Stimulated activated CD8-positive, alpha-beta memory T cell treated with anti-CD3 and anti-CD28 coated beads, Interleukin-15, amount 100 ng/mL, for 1 hour (primary cell): ENCODE results near the gene RSBN1L.
A peak's percentile ranks its signal among the peaks of the same experiment; 100 is the strongest.
"Not testable (repeated sequence)": the region's sequence is repeated elsewhere in the genome, so short reads cannot be mapped to it uniquely, and the experiment has no call there.

ENCODE experiments used
- DNase-seq: peaks from one replicate; pipeline ENCODE4 v3.0.0-alpha.2; 2020; ENCODE audit warnings: low read depth

The RSBN1L gene

GRCh38 chr7:77696057-77696642, at the start of gene RSBN1L:
Gene RSBN1L, plus strand, starts transcription at chr7:77696459. Its CDS starts 11 bp downstream, at chr7:77696470.
- DNase-seq: peak; percentile 95

DNA sequence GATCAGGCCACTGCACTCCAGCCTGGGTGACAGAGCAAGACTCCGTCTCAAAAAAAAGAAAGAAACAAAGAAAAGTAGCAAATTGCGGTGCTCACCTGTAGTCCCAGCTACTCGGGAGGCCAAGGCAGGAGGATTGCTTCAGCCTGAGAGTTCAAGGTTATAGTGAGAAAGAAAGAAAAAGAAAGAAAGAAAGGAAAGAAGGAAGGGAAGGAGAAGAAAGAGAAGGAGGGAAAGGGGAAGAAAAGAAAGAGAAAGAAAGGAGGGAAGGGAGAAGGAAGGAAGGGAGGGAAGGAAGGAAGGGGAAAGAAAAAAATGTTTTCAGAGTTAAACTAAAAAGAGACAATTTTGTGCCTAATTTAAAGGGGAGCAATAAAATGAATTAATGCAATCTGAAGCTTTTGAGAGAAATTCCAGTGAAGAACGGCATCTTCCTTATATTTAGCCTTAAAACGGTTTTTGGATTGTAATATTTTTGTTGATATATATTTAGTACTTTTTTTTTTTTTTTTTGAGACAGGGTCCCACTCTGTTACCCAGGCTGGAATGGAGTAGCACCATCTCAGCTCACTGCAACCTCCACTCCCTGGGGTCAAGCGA, 47.4 kb upstream of the RSBN1L start:
- DNase-seq: no peak

GRCh38 chr7:77649716-77650349, 46.4 kb upstream of the RSBN1L start:
- no peak for DNase-seq

GRCh38 chr7:77651575-77652162, 44.6 kb upstream of the RSBN1L start:
- DNase-seq: no peak

GRCh38 chr7:77652826-77653225, 43.4 kb upstream of the RSBN1L start:
- not testable (repeated sequence) for DNase-seq

- no peak for DNase-seq
Measured at GRCh38 chr7:77653572-77653971, 42.7 kb upstream of the RSBN1L start.

DNA sequence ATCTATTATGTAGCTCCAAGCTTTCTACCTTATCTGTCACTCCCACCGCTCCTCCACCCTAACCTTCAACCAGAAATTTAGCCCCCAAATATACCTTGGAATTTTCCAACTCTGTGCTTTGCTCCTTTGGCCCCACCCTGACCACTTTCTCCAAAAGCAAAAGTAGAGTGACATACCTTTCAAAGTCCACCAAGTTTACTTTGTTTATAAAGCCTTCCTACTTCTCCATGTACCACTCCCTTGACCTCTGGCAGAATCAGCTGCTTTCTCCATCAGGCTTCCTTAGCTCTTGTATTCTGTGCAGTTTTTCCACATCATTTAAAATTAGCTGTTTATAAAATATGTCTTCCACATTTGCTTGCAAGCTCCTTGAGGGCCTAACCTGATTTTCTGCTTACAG, 40.9 kb upstream of the RSBN1L start:
- DNase-seq: no peak

- no peak for DNase-seq
Measured at GRCh38 chr7:77655836-77656455, 40.3 kb upstream of the RSBN1L start.

DNA sequence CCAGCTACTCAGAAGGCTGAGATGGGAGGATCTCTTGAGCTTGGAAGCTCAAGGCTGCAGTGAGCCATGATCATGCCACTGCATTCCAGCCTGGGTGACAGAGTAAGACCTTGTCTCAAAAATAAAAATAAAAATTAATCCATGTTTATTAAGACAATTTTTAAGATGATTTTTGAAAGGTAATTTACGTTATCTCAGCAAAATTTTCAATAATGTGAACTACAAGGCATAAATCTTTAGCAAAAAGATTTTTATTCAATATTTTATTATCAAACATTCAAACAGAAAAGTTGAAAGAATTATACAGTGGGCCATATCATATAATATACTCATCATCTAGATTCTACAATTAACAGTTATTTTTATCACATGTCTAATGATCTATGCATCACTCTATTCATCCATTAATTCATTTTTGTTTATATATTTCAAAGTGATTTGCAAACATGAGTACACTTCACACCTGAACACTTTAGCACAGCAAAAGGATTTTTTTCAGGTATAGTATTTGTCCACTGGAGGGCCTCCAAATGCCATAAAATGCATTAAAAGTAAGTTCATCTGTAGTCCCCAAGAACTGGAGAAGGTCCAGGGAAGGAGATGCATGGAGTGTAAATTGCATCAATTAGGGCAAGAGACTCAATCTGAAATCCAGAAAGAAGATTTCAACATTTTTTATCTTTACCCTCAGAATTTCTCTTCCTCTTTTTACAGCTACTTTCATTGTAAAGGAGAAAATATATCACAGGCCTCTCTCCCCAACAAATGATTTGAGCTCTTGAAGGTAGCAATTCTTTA, 38.6 kb upstream of the RSBN1L start:
- no peak for DNase-seq

GRCh38 chr7:77658928-77659327, 37.3 kb upstream of the RSBN1L start:
- DNase-seq: no peak

DNA sequence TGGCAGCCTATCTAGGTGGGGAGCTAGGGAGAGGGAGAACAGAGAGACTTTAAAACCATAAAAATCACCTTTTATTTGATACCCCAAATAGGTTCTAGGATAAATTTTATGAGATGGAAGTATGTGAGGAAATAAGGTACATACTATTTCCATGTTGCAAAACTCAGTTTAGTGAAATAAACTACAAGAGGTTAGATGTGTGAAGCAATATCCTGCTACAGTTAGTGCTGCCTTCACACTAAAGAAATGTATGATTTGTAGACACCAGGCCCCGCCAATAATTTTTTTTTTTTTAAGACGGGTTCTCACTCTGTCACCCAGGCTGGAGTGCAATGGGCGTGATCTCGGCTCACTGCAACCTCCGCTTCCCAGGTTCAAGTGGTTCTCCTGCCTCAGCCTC, 34.4 kb upstream of the RSBN1L start:
- DNase-seq: no peak

DNA sequence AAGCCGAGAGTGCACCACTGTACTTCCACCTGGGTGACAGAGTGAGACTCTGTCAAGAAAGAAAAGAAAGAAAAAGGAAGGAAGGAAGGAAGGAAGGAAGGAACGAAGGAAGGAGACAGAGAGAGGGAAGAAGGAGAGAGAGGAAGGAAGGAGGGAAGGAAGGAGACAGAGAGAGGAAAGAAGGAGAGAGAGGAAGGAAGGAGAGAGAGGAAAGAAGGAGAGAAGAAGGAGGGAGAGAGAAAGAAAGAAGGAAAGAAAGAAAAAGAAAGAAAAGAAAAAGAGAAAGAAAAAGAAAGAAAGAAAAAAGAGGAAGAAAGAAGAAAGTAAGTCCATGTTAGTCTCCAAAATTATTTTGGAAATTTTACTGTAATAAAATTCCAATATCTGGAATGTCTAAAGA, 33.4 kb upstream of the RSBN1L start:
- DNase-seq: no peak

- no peak for DNase-seq
Measured at GRCh38 chr7:77664715-77665114, 31.5 kb upstream of the RSBN1L start.

GRCh38 chr7:77665161-77665560, 31.1 kb upstream of the RSBN1L start:
- no peak for DNase-seq

DNA sequence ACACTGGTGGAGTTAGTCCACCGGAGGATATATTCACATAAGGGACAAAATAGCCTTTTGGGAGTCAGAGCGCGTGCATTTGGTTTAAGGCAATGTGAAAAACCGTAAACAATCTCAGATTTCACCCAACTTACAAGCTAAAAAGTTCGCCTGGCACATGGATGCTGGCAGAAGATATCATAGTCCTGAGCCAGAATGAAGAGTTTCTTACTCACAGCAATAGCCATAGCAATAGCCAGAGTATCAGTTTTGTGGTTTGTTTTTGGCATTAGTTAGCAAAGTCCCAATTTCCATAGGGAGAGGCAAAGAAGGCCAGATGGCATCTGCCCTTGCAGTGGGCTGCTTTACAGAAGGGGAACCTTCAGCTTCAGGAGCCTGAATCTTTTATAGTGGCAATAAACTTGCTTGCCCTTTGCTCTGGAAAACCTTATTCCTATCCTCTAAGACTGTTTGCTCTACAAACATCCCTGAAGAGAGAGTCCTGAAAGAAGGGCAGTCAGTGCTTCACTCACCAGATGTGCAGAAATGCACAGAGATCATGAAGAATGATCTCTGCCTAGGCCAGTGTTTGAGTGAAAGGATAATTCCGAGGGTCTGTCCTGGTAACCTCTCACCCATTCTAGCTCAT, 28.7 kb upstream of the RSBN1L start:
- no peak for DNase-seq

GRCh38 chr7:77674878-77675277, 21.4 kb upstream of the RSBN1L start:
- no peak for DNase-seq

DNA sequence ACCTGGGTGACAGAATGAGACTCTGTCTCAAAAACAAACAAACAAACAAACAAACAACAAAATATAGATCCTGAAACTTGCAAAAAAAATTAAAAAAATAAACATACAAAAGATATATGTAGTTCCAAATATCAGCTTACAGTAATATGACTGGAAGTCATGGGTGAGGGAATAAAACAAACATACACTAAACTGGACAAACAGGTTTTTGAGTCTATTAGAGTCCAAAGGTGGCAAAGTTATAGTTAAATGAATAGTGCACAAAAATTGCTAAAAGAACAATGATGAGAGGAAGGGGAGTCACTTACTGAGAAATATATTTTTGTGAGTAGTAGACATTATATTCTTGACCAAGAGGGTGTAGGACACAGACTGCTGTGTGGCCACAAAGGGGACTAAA, 16.7 kb upstream of the RSBN1L start:
- no peak for DNase-seq

DNA sequence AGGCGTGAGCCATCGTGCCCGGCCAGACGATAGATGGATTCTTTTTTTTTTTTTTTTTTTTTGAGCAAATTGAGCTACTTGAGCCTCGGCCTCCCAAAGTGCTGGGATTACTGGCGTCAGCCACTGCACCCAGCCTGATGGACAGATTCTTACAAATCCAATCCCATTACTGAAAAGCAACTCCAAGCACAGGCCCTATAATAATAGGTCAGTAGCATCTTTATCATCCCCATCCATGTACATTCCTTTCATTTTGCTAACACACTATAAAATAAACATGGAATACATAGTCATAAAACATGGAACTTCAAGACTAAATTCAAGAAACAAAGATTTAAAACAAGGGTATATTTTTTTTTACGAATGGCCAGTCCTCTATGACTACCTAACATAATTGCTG, 16.0 kb upstream of the RSBN1L start:
- no peak for DNase-seq

DNA sequence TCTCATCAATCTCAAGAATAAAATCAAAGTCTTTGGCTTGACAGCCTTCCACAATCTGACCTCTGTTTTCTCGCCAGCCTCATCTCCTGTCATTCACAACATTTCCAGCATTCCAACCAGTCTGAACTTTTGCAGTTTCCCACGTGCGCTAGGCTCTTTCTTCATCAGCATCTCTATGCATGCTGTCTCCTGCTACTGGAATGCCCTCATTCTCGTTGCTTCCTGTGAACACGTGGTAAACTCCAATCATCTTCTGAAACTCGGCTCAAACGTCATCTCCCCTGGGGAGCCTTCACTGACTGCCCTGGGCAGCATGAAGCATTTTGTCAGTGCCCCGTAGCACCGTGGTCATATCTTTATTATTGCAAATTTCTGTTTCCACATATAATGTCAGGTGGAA, 12.2 kb upstream of the RSBN1L start:
- no peak for DNase-seq

DNA sequence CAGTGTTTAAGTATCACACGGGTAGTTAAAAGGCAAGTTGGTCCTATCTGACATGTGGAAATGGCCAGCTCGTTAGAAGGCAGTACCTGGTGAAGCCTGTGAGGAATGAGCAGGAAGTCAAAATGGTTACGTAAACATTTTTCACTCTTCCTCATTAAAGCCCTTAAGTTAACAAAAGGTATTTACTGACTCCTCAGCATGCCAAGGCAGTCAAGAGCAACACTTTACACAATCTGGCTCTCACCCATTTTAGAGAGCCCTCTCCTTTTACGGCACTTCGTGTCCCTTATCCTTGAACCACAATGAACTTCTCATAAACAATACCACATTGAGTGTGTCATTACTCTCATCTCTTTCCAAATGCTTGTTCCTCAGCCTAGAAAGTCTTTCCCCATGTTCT, 11.0 kb upstream of the RSBN1L start:
- DNase-seq: no peak

GRCh38 chr7:77687100-77687746, 9.0 kb upstream of the RSBN1L start:
- no peak for DNase-seq
